HEK293 (cell line): ENCODE results near the gene CCDC92.

Source experiments
- ZBTB26 ChIP-seq: fragments of 450-650 bp; formaldehyde crosslinking; optimal IDR thresholded peaks from 2 replicates; pipeline ENCODE3; 2016; ENCODE audit warnings: missing biosample characterization, mild to moderate bottlenecking, missing genetic modification characterization
- ZFP41 ChIP-seq: fragments of 450-650 bp; formaldehyde crosslinking; IDR thresholded peaks from 2 replicates; pipeline ENCODE4 v1.5.1; 2016; ENCODE audit warnings: missing biosample characterization, missing genetic modification characterization, borderline replicate concordance

DNA sequence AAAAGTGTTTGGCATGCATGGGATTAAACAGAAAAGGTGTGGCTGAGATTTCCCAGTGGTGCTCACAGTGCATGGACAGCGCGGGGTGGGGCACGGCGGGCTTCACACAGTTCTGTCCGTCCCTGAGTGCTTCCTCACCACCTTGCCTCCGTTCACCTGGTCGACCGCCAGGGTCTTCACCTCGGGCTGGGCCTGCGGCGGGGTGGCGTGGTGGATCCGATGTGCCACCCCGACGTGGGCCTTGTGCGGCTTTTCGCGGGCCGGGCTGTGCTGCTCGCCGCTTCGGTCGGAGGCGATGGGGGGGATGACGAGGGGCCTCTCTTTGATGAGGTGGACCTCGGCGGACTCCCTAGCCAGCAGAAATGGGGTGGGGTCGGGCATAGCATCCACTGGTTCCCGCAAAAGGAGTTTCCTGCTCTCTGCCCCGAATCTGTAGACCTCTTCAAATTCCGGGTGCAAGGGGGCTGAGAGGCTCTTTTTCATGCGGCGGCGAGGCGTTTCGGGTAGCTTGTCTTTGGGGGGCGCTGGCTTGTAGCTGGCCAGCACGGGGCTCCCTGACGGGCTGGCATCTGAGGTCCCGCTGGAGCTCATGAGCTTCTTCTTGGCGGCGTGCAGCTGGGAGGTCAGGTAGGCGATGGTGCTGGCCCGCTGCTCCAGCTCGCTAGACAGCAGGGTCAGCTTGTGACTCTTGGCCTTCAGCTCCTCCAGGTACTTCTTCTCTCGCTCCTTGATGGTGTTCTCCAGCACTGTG lies 35.5 kb downstream of the CCDC92 start:
- TF ChIP-seq ZFP41 (tag by site-specific recombination) (no peak), ZBTB26 (tag by site-specific recombination) (no peak)
